NCI-H1417 (cell line): Measurements from ENCODE around the gene IL17C.
"Not testable (repeated sequence)": the region's sequence is repeated elsewhere in the genome, so short reads cannot be mapped to it uniquely, and the experiment has no call there.

Experiments used
- DNase-seq, 3 experiments: peaks; one replicate each; lab custom pipeline; 2025; lab: John Stamatoyannopoulos, UW

Gene IL17C

DNA sequence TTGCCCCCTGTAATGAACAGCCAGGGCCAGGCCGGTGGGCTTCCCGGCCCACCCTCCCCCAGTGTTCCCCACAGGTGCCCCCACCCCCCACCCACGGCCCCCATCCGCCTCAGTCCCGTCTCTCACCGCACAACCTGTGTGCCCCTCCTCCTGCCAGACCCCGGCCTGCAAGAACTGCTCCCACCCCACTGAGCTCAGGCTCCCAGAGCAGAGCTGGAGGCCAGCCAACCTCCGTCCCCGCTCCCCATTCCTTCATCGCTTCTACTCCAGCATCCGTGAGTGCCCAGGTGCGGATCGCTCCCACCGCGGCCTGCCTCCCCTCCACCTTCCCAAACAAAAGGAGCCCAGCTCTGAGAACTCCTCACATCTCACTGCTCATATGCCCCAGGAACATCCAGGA is 20.3 kb downstream of the IL17C start:
- no peak for DNase-seq

GRCh38 chr16:88659160-88659559 is 20.8 kb downstream of the IL17C start:
- DNase-seq, result no peak

DNA sequence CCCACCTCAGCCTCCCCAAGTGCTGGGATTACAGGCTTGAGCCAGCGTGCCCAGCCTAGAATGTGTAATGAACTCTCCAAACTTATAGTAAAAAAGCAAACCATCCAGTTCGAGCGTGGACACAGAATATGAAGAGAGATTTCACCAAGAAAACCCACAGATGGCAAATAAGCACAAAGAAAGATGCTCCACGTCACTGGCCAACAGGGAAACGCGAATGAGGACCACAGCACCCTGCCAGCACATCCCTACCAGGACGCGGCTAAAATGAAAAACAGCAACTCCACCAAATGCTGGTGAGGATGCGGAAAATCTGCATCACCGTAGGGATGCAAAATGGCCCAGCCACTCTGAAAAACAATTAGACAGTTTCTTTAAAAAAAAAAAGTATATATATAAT is 23.1 kb downstream of the IL17C start:
- DNase-seq, result no peak

- DNase-seq, result peak in 2 of 3 experiments; percentile 51 to 52
Measured at GRCh38 chr16:88662222-88662842, 24.0 kb downstream of the IL17C start.

GRCh38 chr16:88662843-88663606 is 24.7 kb downstream of the IL17C start, which contains the start of gene MVD:
Gene MVD, minus strand, starts transcription at chr16:88663091. Its CDS starts 11 bp downstream, at chr16:88663080.
- peak; percentile 91 to 97 (median 92) for DNase-seq

- no peak for DNase-seq
Measured at GRCh38 chr16:88665148-88665547, 26.8 kb downstream of the IL17C start.

DNA sequence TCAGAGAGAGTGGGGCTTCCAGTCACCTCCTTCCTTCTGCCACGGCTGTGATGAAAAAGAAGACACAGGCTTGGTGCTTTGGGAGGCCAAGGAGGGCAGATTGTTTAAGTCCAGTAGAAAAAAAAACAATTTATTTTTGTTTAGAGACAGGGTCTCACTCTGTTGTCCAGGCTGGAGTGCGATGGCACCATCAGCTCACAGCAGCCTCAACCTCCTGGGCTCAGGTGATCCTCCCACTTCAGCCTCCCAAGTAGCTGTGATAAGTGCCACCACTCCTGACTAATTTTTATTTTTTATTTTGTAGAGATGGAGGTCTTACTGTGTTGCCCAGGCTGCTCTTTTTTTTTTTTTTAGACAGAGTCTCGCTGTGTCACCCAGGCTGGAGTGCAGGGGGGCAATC is 27.2 kb downstream of the IL17C start:
- no peak for DNase-seq

DNA sequence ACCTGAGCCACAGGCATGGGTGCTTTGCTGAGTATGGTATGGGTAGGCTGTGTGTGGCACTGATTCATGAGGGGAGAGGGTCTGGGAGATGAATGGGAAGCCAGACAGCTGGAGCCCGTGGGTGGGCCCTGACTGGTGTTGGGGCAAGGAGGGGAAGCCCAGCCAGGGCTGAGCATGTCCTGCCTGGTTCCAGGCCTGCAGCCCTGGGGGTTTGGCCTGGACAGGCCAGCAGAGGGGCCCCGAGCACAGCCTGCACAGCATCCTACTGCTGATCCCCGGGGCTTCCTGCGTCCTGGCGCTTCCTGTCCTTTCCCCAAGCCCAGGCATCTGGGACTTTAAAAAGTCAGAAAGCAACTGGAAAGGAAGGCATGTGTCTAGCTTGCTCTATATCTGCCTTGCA is 29.1 kb downstream of the IL17C start:
- DNase-seq, result no peak

- DNase-seq, result not testable (repeated sequence)
Measured at GRCh38 chr16:88669493-88669892, 31.1 kb downstream of the IL17C start.

- no peak for DNase-seq
Measured at GRCh38 chr16:88669980-88670379, 31.6 kb downstream of the IL17C start.

GRCh38 chr16:88671806-88672205 is 33.4 kb downstream of the IL17C start:
- no peak for DNase-seq

- DNase-seq, result no peak
Measured at GRCh38 chr16:88672776-88673175, 34.4 kb downstream of the IL17C start.

- no peak for DNase-seq
Measured at GRCh38 chr16:88673716-88674379, 35.5 kb downstream of the IL17C start.

- no peak for DNase-seq
Measured at GRCh38 chr16:88676502-88677242, 38.3 kb downstream of the IL17C start.

DNA sequence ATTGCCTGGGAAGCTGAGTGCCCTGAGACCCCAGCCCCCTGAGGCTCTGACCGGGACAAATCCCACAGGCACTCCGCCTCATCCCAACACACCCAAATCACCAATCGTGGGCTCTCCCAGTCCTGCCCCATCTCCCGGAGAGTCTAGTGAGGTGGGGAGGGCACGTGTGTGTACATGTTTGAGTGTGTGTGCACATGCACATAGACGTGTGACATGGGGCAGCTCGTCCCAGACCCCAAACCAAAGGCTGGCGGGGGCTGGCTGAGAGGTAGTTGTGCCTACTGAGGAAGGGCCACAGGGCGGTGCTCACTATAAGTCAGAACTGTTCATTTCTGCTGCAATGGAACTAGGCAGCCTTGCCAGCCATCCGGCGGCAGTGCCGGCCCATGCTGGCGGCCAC is 39.3 kb downstream of the IL17C start:
- DNase-seq, result no peak

DNA sequence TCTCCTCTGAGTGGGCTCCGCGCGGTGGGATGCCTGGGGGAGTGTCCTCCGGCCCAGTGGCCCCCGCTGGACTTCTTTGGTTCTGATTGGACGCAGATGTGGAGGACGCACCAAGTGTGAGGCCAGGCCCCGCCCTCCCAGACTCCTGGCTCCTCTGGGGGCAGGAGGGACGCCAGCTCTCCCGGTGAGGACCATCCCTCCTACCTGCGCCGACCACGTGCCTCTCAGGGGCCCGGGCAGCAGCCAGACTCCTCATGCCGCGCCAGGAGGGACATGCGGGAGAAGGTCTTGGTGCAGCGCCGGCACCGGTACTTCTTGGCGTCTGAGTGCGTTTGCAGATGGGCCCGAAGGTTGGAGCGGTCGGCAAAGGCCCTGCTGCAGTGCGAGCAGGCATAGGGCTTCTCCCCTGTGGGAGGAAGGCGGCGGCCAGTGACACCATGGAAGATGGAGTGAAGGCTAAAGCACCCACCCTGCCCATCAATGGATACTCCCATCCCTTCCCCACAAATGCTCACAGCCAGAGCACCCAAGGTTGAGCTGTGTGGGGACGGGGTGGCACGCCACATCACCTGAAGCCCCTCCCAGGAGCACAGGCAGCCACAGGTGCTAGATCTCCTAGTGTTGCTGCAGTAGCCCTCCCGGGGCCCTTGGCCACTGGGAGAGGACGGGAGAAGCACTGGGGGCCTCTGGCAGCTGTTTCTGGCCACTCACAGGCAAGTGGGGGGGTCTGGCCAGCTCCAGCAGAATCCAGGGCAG is 40.0 kb downstream of the IL17C start:
- no peak for DNase-seq

GRCh38 chr16:88680554-88681083 is 42.2 kb downstream of the IL17C start:
- DNase-seq, result no peak

DNA sequence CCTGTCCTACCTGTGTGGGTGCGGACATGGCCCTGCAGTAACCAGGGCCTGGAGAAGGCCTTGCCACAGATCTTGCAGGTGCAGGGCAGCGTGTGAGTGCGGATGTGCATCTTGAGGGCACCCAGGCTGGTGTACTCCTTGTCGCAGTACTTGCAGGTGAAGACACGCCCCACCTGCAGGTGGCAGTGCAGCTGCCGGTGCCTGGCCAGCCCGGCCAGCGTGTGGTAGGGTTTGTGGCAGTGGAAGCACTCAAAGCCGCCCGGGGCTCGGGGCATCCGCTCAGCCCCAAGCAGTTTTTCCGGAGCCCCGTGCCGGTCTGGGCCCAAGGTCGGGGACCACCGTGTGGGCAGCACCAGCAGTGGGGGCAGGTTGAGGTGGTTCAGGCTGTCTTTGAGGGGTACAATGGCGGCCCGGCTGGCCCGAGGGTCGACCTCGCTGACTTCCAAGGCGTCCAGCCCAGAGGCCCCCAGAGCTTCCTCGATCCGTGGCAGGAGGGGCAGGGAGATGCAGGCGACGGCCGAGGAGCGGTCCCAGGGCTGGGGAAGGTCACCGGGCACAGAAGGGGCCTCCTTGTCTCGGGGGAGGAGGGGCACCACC is 42.8 kb downstream of the IL17C start:
- DNase-seq, result no peak

- no peak for DNase-seq
Measured at GRCh38 chr16:88681709-88682451, 43.5 kb downstream of the IL17C start.

DNA sequence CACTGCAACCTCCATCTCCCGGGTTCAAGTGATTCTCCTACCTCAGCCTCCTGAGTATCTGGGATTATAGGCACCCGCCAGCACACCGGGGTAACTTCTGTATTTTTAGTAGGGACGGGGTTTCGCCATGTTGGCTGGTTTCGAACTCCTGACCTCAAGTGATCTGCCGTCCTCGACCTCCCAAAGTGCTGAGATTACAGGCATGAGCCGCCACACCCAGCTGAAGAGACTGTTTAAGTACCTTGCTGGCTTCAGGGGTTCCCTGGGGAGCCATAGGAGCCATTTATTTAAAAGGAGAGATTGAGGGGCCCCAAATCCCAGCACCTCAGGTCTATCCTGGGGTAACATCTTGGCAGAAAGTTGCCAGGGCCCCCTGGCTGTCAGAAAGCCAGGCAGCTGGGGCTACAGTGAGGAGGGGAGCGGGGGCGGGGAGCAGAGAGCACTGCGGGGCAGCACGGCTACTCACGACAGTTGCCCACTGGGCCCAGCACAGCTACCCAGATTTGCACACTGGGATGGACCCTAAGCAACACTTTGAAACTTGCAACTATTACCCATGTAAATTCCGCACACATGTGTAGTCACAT is 46.3 kb downstream of the IL17C start:
- no peak for DNase-seq
